Keratinocyte (primary cell): Measurements from ENCODE around the gene TIMM22.

Experiments used
- CTCF ChIP-seq, 3 experiments: IDR thresholded peaks in 1 of 3; conservative IDR thresholded peaks in 1 of 3; optimal IDR thresholded peaks in 1 of 3; 2 replicates in 2 of 3; 3 replicates in 1 of 3; pipeline versions ENCODE3 to v1.5.1; 2011; ENCODE audit warnings: low read length in 3 of 3, mild to moderate bottlenecking in 3 of 3, moderate library complexity in 2 of 3, control low read depth in 1 of 3, inconsistent platforms in 1 of 3; ENCODE audit not compliant: insufficient read depth in 2 of 3; ENCODE audit errors: extremely low read depth in 1 of 3
- EZH2 ChIP-seq: IDR thresholded peaks from one replicate; pipeline ENCODE4 v1.6.1; 2012; ENCODE audit warnings: inconsistent platforms, mild to moderate bottlenecking, low read length, moderate library complexity

- peak in 2 of 3 experiments; percentile 32 to 38 for TF ChIP-seq CTCF (optimal IDR thresholded peaks at IDR 0.05 in 1 of 3, IDR thresholded peaks at IDR 0.05 in 1 of 3, conservative IDR thresholded peaks at IDR 0.05 in 1 of 3; ENCODE audit: extremely low read depth in 1 of 3, insufficient read depth in 2 of 3, low read length in 3 of 3)
- no peak for TF ChIP-seq EZH2
Observed at GRCh38 chr17:979539-980405, 17.2 kb upstream of the TIMM22 start, which contains the start of gene NXN.
